GM19463 (cell line): ENCODE data around the gene CDKL4.
"Not testable (repeated sequence)": the region's sequence is repeated elsewhere in the genome, so short reads cannot be mapped to it uniquely, and the experiment has no call there.

Experiments used
- ATAC-seq: cut with Tn5 transposase; IDR thresholded peaks from one replicate; pipeline ENCODE4 v1.9.1; 2021; ENCODE audit warnings: mild to moderate bottlenecking, moderate library complexity; ENCODE audit not compliant: unreplicated experiment

CDKL4 gene

DNA sequence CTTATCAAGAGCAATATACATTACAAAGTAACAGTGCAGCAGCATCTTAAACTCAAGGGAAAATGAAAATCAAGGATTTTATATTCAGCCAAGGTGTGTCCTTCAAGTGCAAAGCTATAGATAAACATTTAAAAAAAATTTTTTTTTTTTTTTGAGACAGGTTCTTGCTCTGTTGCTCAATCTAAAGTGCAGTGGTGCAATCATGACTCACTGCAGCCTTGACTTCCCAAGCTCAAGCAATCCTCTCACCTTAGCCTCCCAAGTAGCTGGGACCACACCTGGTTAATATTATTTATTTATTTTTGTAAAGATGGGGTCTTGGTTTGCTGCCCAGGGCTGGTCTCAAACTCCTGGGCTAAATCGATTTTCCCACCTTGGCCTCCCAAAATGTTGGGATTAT, 9.0 kb downstream of the CDKL4 start:
- ATAC-seq: no peak

DNA sequence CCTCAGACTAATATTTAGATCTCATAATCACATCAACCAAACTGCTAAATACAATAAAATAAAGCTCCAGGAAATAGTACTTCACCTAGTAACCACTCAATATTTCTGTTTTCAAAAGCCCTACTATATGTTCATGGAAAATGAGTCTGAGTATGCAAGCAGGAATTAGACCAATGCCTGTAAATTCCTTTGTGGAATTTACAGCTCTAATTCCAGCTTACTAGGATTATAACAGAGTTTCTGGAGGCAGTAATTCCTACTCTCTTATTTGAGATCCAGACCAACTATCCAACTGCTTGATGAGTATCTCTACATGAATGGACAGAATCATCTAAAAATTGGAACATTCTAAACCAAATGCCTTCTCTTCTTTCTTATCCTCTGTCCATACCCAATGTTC, 11.6 kb downstream of the CDKL4 start:
- no peak for ATAC-seq

DNA sequence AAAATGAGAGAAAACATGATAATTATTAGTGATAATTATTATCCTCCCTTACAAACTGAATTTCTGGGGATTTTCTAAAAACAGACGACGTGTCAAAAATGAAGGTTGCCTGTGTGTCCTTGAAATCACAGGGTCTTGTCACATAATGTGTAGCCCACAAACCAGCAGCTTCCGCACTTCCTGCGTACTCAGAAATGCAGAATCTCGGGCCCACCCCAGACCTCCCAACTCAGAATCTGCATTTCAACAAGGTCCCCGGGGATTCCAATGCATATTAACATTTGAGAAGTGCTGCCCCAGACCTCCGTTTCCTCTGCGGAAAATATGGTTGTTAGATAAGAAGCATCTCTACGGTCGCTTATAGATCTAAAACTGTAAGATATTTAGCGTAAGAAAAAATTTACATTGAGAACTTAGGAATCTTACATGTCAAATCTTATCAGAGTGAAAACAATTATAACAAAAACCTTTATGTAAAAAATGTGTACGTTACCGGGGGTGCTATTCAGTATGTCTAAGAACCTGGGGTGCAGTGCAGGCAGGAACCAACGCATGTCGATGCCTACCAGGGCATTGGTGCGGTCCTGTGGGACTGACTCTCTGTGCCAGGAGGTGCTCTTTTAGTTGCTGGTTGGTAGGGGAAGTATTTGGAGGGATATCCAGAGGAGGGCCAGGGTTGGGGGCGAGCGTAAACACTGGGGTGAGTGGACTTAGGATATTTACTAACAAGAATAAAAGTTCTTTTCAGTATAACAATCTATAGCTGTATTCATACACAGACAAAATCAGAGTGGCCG, 15.2 kb downstream of the CDKL4 start:
- ATAC-seq: no peak

DNA sequence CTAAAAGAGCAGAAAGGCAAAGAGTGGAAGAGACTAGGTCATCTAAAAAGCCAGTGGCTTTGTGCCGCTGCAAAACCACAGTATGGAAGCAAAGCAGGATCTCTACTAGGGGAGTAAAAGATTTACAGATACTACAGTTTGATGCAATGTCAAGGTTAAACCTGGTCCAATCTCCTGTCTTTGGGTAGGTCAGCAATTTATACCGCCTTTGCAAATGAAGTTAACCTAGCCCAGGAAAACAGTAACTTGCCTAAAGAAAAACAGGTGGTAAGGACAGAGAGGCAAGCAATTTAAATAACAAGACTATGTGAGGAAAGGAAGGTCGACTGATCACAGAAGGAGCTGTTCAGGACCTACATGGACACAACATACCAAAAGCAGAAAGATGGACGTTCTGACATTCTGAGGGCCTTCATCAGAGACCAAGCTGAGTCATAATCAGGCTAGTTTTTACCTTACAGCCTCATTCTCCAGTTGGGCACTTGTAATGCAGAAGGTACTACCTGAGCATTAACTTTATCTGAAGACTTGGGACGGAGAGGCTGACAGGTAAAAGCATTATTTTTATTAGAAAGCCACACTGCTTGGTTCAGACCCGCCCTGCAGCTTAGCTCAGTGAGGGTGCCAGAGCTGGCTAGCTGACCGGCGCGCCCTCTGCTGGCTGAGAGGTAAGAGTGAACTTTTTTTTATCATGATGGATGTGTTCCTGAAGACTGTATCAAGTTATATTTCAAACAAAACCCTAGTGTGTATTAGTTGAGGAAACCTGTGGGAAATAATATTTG, 15.9 kb downstream of the CDKL4 start:
- peak; percentile 72 for ATAC-seq

DNA sequence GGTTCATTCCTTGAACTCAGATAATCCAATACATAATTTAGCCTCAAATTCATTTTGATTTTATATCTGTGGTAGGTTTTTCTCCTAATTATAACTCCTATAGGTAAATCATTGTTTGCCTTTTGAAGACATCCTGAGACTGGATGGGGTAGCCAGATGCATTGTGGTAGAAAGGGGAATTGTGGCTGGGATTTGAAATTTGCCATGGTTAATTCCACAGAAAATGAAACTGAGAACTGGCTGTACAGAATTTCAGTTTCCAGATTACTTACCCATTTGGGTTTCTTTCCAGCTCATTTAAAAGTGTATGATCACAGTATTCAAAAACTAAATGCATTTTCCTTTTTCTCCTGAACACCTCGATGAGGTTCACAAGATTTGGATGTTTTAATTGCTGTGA, 18.2 kb downstream of the CDKL4 start:
- ATAC-seq: no peak

DNA sequence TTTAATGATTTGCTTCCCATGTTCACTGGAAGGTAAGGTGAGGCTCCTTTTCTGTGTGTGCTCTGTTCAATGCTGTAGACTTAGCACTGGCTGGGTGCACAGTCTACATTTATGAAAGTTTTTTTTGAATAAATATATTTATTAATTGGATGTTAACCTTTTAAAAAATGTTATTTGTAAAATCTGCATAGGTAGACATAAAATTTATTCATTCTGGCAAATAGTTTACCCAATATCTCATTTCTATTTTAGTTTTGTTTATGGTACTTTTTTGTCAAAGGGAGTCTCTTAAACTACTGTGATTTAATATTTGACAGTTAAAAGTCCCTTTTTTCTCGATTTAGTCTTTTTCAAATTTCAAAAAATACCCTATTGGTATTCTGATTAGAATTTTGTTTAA, 19.9 kb downstream of the CDKL4 start:
- no peak for ATAC-seq

DNA sequence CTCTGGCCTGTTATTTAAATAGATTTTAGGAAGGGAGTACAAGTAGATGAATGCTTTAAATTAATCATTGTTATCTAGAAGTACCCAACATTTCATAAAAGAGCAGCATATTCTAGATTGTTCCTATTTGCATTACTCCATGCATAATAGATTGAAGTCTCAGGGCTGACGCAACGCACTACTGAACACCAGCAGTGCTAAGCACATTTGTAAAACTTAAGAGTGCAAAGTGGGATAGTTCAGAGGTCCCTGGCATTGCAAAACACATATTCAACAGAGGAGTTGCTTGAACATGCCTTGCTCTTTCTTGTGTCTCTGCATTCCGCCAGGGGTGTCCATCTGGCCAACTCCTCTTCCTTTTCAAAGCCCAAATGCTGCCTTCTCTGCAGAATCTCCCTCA, 22.3 kb downstream of the CDKL4 start:
- no peak for ATAC-seq

DNA sequence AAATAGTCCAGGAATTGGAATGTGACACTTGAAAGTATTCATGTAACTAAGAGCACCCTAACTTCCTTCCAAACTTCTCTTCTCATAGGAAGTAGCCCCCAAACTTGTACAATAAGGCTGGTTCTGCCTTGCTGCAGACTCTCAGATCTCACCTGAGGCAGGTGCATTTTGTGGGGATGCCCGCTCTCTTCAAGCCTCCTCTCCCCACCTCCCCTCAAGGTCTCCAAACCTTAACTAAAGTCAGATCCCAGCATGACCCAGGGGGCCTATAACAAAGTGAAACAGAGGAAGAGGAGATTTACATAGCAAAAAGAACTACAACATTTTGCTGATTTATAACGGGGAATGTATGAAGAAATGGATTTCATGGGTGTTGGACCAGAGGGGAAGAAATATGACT, 23.6 kb downstream of the CDKL4 start:
- no peak for ATAC-seq

DNA sequence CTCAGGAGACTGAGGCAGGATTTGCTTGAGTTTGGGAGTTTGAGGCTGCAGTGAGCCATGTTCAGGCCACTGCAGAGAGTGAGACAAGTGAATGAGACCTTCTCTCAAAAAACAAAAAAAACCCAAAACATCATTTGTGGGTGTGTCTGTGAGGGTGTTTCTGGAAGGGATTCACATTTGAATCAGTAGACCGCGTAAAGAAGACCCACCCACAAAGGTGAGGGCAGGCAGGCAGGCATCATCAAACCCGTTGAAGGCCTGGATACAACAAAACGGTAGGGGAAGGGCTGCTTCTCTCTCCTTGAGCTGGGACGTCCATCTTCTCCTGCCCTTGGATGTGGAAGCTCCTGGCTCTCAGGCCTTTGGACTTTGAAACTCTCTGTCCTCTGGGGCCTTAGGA, 25.4 kb downstream of the CDKL4 start:
- ATAC-seq: no peak

DNA sequence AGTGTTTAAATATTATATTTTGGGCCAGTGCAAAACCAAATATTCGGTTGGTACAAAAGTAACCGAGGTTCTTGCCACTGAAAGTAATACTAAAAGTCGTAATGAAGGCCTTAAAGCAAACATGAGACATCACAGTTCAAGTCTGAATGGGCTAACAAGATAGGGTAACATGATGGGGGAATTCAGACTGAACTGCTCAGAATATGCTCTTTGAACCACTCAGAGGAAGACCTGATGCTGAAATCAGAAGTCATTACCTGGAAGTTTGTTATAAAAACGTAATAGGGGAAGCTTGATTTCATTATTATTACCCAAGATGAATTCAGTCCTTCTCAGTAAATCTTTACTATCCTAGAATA, 26.6 kb downstream of the CDKL4 start:
- ATAC-seq: no peak

DNA sequence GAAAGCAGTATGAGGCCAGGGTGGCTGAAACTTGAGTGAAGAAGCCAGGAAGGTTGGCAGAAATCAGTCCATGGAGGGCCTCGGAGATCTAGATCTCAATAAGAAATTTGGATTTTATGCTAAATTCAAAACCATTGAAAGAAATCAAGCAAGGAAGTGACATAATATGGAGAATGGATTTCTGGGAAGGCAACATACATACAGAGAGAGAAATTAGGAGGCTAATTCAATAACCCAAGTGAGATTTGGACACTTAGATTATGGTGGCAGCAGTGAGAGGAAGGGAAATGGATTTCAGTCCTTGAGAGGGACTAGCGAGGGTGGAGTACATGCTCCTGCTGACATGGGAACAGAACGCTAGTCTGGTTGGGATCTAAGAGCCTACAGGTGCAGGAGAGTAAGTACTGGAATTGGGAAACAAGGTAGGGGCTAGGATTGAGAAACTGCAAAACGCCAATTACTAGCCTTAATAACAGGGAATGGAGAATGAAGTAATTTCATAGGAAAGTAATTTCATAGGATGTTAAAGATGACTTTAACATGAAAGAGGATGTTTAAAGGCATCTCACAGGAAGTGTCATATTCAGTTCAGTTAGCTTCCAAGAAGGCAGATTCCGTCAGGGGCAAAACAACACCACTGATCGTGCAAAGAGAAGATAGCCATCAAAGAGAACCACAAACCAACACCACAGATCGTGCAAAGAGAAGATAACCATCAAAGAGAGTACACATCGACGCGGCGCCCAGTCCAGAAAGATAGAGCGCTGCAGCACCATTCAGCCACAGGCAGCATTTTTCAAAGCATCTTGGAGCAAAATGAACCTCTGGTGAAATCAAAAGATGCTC, 27.2 kb downstream of the CDKL4 start:
- no peak for ATAC-seq

DNA sequence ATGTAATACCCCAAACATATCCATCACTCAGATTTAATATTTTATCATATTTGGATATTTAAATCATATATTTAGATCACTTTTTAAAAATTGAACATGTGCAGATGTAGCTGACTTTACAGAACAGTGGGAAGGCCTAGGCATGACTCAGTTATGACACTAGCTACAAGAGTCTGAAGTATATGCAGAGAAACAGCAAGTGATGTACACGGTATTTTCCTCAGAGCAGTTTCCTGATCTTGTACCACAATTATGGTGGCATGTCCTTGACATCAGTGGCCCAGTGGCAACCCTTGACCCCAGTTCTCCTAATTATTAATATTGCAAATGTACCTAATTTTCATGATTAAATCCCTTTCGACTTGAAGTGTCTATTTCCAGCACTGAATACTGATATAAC, 28.2 kb downstream of the CDKL4 start:
- ATAC-seq: no peak

DNA sequence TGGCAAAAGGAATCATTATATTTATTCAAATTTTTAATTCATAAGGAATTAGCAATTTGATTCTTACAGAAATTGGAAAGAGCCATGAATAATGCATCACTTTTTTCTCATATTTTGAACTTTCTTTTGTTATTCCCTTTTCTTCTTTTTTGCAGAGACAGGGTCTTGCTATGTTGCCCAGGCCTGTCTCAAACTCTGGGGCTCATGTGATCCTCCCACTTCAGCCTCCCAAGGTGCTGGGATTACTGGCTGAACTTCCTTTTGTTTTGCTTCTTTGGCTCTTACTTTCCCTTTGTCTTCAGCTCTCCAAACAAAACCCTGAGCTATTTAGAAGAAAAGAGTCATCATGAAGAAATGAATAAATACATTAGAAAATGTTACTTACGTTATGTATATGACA, 30.8 kb downstream of the CDKL4 start:
- ATAC-seq: no peak

DNA sequence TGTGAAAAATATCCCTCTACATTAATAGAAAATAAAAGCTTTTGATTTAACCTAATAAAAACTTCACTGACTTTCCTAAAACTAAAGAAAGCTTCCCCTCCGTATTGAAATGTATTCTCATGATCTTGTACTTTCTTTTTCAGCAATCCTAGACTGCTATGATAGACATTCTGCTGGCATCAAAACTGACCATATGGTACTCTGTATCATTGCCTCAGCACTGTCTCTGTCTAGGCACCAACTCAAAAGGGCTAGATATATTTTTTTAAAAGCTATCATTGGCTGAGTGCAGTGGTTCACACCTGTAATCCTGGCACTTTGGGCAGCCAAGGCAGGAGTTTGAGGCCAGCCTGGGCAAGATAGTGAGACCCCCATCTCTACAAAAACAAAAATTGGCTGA, 32.9 kb downstream of the CDKL4 start:
- no peak for ATAC-seq

DNA sequence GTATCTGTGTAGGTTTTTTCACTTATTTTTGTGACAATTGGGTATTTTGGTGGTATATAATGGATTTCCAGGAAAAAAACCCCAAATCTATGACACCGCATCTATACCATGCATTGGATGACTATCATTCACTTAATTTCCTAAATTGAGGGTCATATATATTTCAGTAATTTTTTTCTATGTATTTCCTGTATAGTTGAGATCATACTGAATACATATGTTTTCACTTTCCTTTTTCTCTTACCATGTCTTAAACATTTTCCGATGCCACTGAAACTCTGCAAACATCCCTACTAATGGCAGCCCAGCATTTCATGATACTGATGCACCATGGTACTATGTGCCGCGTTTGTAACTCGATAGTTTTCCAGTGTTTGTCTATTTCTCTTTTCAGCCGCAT, 40.4 kb downstream of the CDKL4 start:
- ATAC-seq: no peak

DNA sequence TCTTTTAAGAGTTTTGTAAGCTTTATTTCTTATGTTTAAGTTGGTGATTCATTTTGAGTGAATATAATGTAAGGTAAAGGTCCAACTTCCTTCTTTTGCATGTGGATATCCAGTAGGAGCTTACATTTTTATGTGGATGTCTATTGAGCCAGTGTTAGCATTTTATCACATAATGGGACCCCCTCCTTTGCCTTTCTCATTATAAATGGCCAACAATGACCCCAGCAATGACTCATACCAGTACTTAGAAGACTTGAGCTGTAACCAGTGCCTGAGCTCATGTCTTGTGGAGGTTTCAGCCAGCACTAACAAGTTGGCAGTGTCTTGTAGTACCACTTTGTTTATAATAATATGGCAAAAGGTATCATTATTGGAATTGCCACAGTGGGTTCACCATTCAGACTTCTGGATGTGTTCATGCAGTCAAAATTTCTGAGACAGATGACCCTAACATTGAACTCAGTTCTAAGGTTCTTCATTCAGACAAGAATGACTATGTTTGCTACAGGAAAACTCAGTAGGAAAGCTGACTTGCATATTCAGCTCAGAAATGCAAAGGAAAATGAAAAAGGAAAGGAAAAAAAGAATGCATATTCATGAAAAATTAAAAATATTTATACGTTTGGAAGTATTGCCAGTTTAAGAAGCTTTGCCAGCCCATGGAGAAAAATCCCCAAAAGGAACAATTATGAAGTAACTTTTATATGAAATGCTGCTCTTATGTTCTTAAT, 41.0 kb downstream of the CDKL4 start:
- ATAC-seq: no peak

DNA sequence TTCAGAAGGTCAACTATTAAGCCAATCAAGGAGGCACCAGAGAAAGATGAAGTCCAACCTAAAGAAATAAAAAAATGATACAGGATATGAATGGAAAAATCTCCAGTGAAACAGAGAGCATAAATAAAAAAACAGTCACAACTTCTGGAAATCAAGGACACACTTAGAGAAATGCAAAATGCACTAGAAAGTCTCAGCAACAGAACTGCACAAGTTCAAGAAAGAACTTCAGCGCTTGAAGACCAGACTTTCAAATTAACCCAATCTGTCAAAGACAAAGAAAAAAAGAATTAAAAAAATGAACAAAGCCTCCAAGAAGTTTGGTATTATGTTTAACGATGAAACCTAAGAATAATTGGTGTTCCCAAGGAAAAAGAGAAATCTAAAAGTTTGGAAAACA, 46.8 kb downstream of the CDKL4 start:
- ATAC-seq: not testable (repeated sequence)

DNA sequence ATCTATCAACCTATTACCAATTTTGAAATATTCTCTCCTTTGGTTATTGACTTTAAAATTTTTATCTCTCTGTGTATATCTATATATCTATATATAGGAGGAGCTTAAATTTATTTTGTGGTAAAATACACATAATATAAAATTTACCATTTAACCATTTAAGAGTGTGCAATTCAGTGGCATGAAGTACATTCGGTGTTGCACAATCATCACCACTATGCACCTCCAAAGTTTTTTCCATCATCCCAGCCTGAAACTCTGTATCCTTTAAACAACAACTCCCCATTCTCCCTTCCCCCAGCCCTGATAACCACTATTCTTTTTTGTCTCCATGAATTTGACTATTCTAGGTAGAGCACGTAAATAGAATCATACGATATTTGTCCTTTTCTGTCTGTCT, 49.1 kb downstream of the CDKL4 start:
- no peak for ATAC-seq

DNA sequence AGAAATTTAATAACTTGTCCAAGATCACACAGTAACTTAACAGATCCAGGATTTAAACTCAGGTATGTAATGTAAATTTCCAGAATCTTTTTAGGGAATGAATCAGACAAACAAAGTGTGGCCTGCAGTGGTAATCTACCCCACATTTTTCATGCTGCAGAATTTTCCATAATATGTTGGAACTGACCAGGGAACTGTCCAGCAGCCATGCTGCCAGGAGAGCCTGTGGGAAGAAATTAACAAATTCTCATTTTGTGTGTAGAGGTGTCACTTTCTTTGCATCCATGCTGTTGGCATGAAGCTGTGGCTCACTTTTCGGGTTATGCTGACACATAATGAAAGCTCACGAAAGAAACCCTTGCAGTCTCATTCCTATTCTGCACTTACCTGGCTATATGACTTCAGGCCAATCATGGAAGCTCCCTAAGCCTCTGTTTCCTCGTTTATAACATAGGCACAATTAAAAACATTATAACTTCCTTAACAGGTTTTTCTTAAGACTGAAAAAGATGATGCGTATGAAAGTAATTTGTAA, 54.7 kb downstream of the CDKL4 start:
- ATAC-seq: no peak

DNA sequence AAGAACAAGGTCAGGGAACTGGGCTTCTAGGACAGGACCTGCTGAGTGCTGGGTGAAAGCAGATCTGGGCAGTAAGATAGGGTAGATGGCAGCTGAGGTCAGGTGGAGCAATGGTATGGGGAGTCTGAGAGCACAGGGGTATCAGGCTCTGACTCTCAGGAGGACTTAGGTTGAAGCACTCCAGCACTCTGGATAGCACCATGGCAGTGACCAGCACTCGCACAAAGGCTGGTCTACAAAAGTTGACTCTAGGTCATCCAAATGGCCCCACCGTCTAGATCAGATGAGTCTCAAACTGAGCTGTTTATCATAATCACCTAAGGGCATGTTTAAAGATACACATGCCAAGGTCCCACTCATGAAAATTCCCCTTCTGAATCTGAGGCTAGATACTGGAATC, 60.1 kb downstream of the CDKL4 start:
- ATAC-seq: no peak

DNA sequence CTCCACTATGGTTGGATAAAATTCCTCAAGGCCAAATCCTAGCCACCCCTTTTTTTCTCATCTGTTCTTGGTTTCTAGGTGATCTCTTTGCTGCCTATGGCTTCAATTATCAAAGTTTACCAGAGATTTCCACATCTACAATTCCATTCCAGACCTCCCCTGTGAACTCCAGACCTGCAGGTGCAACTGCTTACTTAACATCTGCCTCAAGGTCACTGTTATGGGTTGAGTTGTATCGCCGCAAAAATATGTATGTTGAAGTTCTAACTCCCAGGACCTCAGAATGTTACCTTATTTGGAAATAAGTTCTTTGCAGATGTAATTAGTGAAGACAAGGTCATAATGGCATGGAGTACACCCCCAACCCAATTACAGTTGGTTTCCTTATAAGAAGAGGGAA, 62.5 kb downstream of the CDKL4 start:
- ATAC-seq: no peak
